Chondrocyte (in vitro differentiated cells): ENCODE results near the gene HHIPL1. TPM values are rescaled to one million over a fixed set of nuclear protein-coding genes. Genes with fewer than 3 reads are reported as not detected.

ENCODE experiments used
- DNase-seq: peaks from one replicate; pipeline ENCODE4 v3.0.0; 2021; ENCODE audit warnings: mixed read lengths, low spot score
- H3K27ac Mint-ChIP-seq: one replicate; pipeline ENCODE4 v1.8.0; 2021; ENCODE audit warnings: mild to moderate bottlenecking, moderate library complexity, mixed read lengths; ENCODE audit not compliant: unreplicated experiment
- H3K27me3 Mint-ChIP-seq: 2 replicates; pipeline ENCODE4 v1.8.0; 2021; ENCODE audit warnings: low read depth, mixed read lengths
- H3K36me3 Mint-ChIP-seq: 2 replicates; pipeline ENCODE4 v1.8.0; 2021; ENCODE audit warnings: low read depth, mixed read lengths
- H3K4me1 Mint-ChIP-seq: 2 replicates; pipeline ENCODE4 v1.8.0; 2021; ENCODE audit warnings: low read depth, mild to moderate bottlenecking, mixed read lengths
- H3K4me3 Mint-ChIP-seq: one replicate; pipeline ENCODE4 v1.8.0; 2021; ENCODE audit warnings: mild to moderate bottlenecking, moderate library complexity, mixed read lengths; ENCODE audit not compliant: unreplicated experiment
- H3K9me3 Mint-ChIP-seq: 2 replicates; pipeline ENCODE4 v1.8.0; 2021; ENCODE audit warnings: low read depth, mixed read lengths
- CTCF ChIP-seq: fragments of 200-600 bp; sonication (generic); IDR thresholded peaks from 2 replicates; pipeline ENCODE4 v1.5.0; 2021; ENCODE audit warnings: antibody characterized with exemption, mild to moderate bottlenecking, moderate library complexity
- total RNA-seq: library from RNA; stranded (reverse); gene quantifications from 3 replicates; pipeline ENCODE4 v1.2.1, GENCODE V29; 2021

Gene HHIPL1
- total RNA-seq, 1 donor from 2014 or later = 5.6 TPM

DNA sequence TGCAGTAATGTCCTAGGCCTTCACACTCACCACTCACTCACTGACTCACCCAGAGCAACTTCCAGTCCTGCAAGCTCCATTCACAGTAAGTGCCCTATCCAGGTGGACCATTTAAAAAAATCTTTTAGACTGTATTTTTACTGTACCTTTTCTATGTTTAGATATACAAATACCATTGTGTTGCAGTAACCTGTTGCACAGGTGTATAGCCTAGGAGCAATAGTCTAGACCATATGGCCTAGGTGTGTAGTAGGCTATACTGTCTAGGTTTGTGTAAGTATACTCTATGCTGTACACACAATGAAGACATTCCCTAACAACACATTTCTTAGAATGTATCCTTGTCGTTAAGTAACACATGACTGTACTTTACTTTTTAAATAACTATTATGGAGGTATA lies 56.3 kb downstream of the HHIPL1 start:
- peaks cover 2% of the 10 kb centered on the region for H3K27me3 Mint-ChIP-seq
- no peak overlapping the region for H3K4me3 Mint-ChIP-seq
- no peak for DNase-seq
- peaks cover 11% of the 10 kb centered on the region for H3K36me3 Mint-ChIP-seq
- no peak for TF ChIP-seq CTCF
- no peak overlapping the region for H3K27ac Mint-ChIP-seq
- peaks cover 23% of the 10 kb centered on the region for H3K9me3 Mint-ChIP-seq
- no peaks in the 10 kb centered on the region for H3K4me1 Mint-ChIP-seq

DNA sequence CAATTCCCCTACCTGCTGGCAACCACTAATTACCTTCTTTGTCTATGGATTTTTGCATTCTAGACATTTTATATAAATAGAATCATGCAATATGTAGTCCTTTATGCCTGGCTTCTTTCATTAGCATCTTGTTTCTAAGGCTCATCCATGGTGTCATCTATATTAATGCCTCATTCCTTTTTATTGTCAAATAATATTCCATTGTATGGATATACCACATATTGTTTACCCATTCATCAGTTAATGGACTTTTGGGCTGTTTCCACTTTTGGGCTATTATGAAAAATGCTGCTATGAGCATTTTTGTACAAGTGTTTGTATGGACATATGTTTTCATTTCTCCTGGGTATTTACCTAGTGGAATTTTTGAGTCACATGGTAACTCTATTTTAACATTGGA lies 57.2 kb downstream of the HHIPL1 start:
- Mint-ChIP-seq H3K4me1 (no peaks in the 10 kb centered on the region), H3K9me3 (peaks cover 20% of the 10 kb centered on the region), H3K27me3 (no peaks in the 10 kb centered on the region), H3K36me3 (peaks cover 11% of the 10 kb centered on the region), H3K4me3 (no peak overlapping the region), H3K27ac (no peak overlapping the region)
- no peak for TF ChIP-seq CTCF
- no peak for DNase-seq

DNA sequence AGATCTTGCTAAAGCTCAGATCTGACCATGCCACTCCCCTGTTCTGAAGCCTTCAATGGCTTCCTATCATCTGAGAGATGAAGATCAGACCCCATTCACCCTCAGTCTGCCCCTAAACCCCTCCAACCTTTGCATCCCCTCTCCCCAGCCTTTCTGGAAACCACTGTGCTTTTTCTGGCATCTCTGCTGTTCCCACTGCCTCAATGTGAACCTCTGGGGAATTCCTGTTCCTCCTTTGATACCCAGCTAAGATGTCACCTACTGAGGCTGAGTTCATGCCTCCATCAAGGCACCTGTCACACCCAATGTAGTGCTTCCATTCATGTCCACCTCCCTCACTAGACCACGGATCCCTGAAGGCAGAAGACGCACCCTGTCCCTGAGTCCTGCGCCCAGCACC lies 58.5 kb downstream of the HHIPL1 start:
- Mint-ChIP-seq H3K4me1 (no peaks in the 10 kb centered on the region), H3K4me3 (no peak overlapping the region), H3K36me3 (peaks cover 11% of the 10 kb centered on the region), H3K27me3 (no peaks in the 10 kb centered on the region), H3K9me3 (peaks cover 20% of the 10 kb centered on the region), H3K27ac (no peak overlapping the region)
- DNase-seq = no peak
- TF ChIP-seq CTCF = no peak

- no peak for DNase-seq
- Mint-ChIP-seq H3K9me3 (peaks cover 20% of the 10 kb centered on the region), H3K27ac (no peak overlapping the region), H3K36me3 (peaks cover 11% of the 10 kb centered on the region), H3K4me3 (no peak overlapping the region), H3K27me3 (peaks cover 3% of the 10 kb centered on the region), H3K4me1 (no peaks in the 10 kb centered on the region)
- TF ChIP-seq CTCF = no peak
These were observed 59.1 kb downstream of the HHIPL1 start for GRCh38 chr14:99704037-99704436.

- TF ChIP-seq CTCF = no peak
- peaks cover 11% of the 10 kb centered on the region for H3K36me3 Mint-ChIP-seq
- H3K27ac Mint-ChIP-seq = no peak overlapping the region
- no peak overlapping the region for H3K4me3 Mint-ChIP-seq
- no peak for DNase-seq
- peaks cover 3% of the 10 kb centered on the region for H3K27me3 Mint-ChIP-seq
- H3K4me1 Mint-ChIP-seq = no peaks in the 10 kb centered on the region
- peaks cover 20% of the 10 kb centered on the region for H3K9me3 Mint-ChIP-seq
These were observed 61.4 kb downstream of the HHIPL1 start for GRCh38 chr14:99706107-99706900.
